K562 (cell line): Measurements from ENCODE around the gene IGSF21. TPM values are rescaled to one million over a fixed set of nuclear protein-coding genes. Genes with fewer than 3 reads are reported as not detected.

Source experiments
- ATAC-seq: fragments of 200-7000 bp; cut with Tn5 transposase; 3 replicates; pipeline ENCODE4 v1.9.1; 2020; ENCODE audit warnings: moderate library complexity
- BruUV-seq: library from RNA; stranded (reverse); fragments of 400-500 nt; replicated peaks from 2 replicates; lab custom pipeline; 2021; lab: Mats Ljungman, UMichigan
- CTCF ChIA-PET: fragments of 300-600 bp; formaldehyde crosslinking; extraction: SDS; loops from one replicate; lab custom pipeline; 2021; ENCODE audit warnings: low intra/inter-chr PET ratio; lab: Yijun Ruan, JAX
- POLR2A ChIA-PET: fragments of 300-600, 350-650 bp; sonication (Branson Sonifier 250); formaldehyde crosslinking; extraction: SDS; loops from one replicate; lab custom pipeline; 2021; ENCODE audit warnings: antibody characterized with exemption, inconsistent platforms; lab: Yijun Ruan, JAX
- DNase-seq, 4 experiments: peaks; one replicate each; pipeline versions ENCODE4 v3.0.0 to v3.0.0-alpha.2; 2011 to 2018; ENCODE audit warnings: low spot score in 3 of 4, mixed read lengths in 3 of 4; ENCODE audit errors: extremely low read depth in 1 of 4
- FAIRE-seq: peaks from 2 replicates; lab custom pipeline; 2011; peaks lifted over from hg19 to GRCh38; lab: Jason Lieb, UNC
- H2AFZ ChIP-seq: 2 replicates; pipeline ENCODE4 v1.6.0; 2011; ENCODE audit warnings: low read depth, low read length, control low read depth, inconsistent platforms
- H3K27ac ChIP-seq: fragments of 200-600 bp; 3 replicates; pipeline ENCODE4 v1.8.0; 2011; ENCODE audit warnings: low read depth, mild to moderate bottlenecking, control low read depth, inconsistent platforms, low read length, moderate library complexity, mixed read lengths; ENCODE audit errors: extremely low read depth
- H3K27me3 ChIP-seq, 2 experiments: fragments of 300-600 bp in 1 of 2; 2 replicates in 1 of 2; 3 replicates in 1 of 2; pipeline versions ENCODE4 v1.6.0 to v1.8.0; 2011; ENCODE audit warnings: inconsistent platforms in 2 of 2, low read length in 2 of 2, mild to moderate bottlenecking in 1 of 2, mixed read lengths in 1 of 2, moderate library complexity in 1 of 2; ENCODE audit not compliant: control insufficient read depth in 2 of 2, insufficient read depth in 2 of 2
- H3K36me3 ChIP-seq: fragments of 300-600 bp; 3 replicates; pipeline ENCODE4 v1.8.0; 2011; ENCODE audit warnings: mild to moderate bottlenecking, low read length, inconsistent platforms; ENCODE audit not compliant: control insufficient read depth, insufficient read depth
- H3K4me1 ChIP-seq, 2 experiments: fragments of 200-600 bp in 1 of 2; replicated peaks in 1 of 2; 2 replicates in 1 of 2; 3 replicates in 1 of 2; pipeline versions ENCODE4 v1.5.1 to v1.8.0; 2011; ENCODE audit warnings: inconsistent platforms in 2 of 2, low read length in 2 of 2, mild to moderate bottlenecking in 1 of 2, mixed read lengths in 1 of 2, moderate library complexity in 1 of 2; ENCODE audit not compliant: control insufficient read depth in 2 of 2, insufficient read depth in 2 of 2
- H3K4me2 ChIP-seq: 2 replicates; pipeline ENCODE4 v1.6.1; 2011; ENCODE audit warnings: low read length, control low read depth, inconsistent platforms, mixed read lengths; ENCODE audit not compliant: insufficient read depth
- H3K4me3 ChIP-seq: fragments of 200-600 bp; sonication (generic), shearing (Covaris generic); 2 replicates; pipeline ENCODE4 v1.5.1; 2016; ENCODE audit warnings: control low read depth, inconsistent platforms
- H3K79me2 ChIP-seq: fragments of 200-600 bp; 3 replicates; pipeline ENCODE4 v1.8.0; 2011; ENCODE audit warnings: low read length, inconsistent platforms; ENCODE audit not compliant: control insufficient read depth, insufficient read depth
- H3K9ac ChIP-seq, 2 experiments: 2 replicates each; pipeline versions ENCODE4 v1.6.0 to v1.6.1; 2011; ENCODE audit warnings: low read depth in 2 of 2, low read length in 2 of 2, control low read depth in 1 of 2, inconsistent platforms in 1 of 2, mild to moderate bottlenecking in 1 of 2, mixed read lengths in 1 of 2; ENCODE audit not compliant: insufficient read depth in 1 of 2
- H3K9me1 ChIP-seq: one replicate; pipeline ENCODE4 v1.6.0; 2011; ENCODE audit warnings: inconsistent platforms, mild to moderate bottlenecking, low read length, moderate library complexity; ENCODE audit not compliant: control insufficient read depth, insufficient read depth
- H3K9me3 ChIP-seq: replicated peaks from 2 replicates; pipeline ENCODE4 v1.5.1; 2011; ENCODE audit warnings: low read depth, low read length, inconsistent platforms; ENCODE audit not compliant: control insufficient read depth, insufficient read depth
- H4K20me1 ChIP-seq: replicated peaks from 2 replicates; pipeline ENCODE4 v1.6.1; 2011; ENCODE audit warnings: low read length, inconsistent platforms, mixed read lengths; ENCODE audit not compliant: control insufficient read depth, insufficient read depth
- CHCHD3 ChIP-seq: fragments of 250-450 bp; sonication (Bioruptor Pico); IDR thresholded peaks from 2 replicates; pipeline ENCODE4 v2.1.2; 2022; ENCODE audit warnings: mild to moderate bottlenecking
- CREBBP ChIP-seq: IDR thresholded peaks from one replicate; pipeline ENCODE4 v1.6.1; 2012; ENCODE audit warnings: low read depth, mild to moderate bottlenecking, control low read depth, inconsistent platforms, low read length
- RBM25 ChIP-seq: fragments of 200-400 bp; formaldehyde crosslinking; IDR thresholded peaks from 2 replicates; pipeline ENCODE4 v1.6.1; 2018; ENCODE audit warnings: low read length, low read depth, moderate library complexity; ENCODE audit not compliant: severe bottlenecking
- SRSF9 ChIP-seq: fragments of 200-400 bp; formaldehyde crosslinking; IDR thresholded peaks from 2 replicates; pipeline ENCODE4 v1.6.1; 2017; ENCODE audit warnings: low read depth, low read length, borderline replicate concordance
- TAL1 ChIP-seq: fragments of 450-650 bp; IDR thresholded peaks from 2 replicates; pipeline ENCODE4 v1.6.1; 2016; ENCODE audit warnings: mild to moderate bottlenecking
- ZFP36 ChIP-seq: fragments of 150-350 bp; IDR thresholded peaks from 2 replicates; pipeline ENCODE4 v1.6.1; 2018; ENCODE audit warnings: low read length, low read depth; ENCODE audit not compliant: partially characterized antibody
- WGBS: fragments of 100-300 bp; shearing (Covaris generic); methylation state at CpG from one replicate; pipeline ENCODE4 v1.1.6; 2016; ENCODE audit warnings: low coverage, mixed read lengths; ENCODE audit not compliant: insufficient coverage; ENCODE audit errors: missing lambda C conversion rate; 5-methylcytosine and 5-hydroxymethylcytosine counted together
- in situ Hi-C: fragments of 300-500 bp; cut with MboI; formaldehyde crosslinking; loops from 4 replicates; pipeline ENCODE4 v1.15.0; 2018; ENCODE audit warnings: inconsistent platforms, mixed read lengths
- intact Hi-C: fragments of 100-400 bp; cut with micrococcal nuclease; formaldehyde crosslinking; loops from 2 replicates; pipeline ENCODE4 v1.14.2; 2022
- polyA plus RNA-seq, 8 experiments: library from polyadenylated mRNA; depleted of rRNA in 4 of 8; stranded (reverse) in 5 of 8; unstranded in 3 of 8; fragments of >200 nt; fragmentation: Nextera tagmentation in 2 of 8; fragmentation: Illumina TruSeq in 1 of 8; extraction: Ambion mirVana in 2 of 8; extraction: Trizol in 1 of 8; gene quantifications; 2 replicates each; pipeline versions ENCODE4 v1.2.1 to v1.2.3, GENCODE V29; 2011 to 2014; ENCODE audit warnings: inconsistent platforms in 1 of 8, missing spikeins in 1 of 8
- total RNA-seq, 7 experiments: library from RNA; depleted of rRNA in 6 of 7; stranded (reverse); fragments of >200 nt in 6 of 7; fragmentation: Illumina TruSeq in 2 of 7; extraction: Trizol in 2 of 7; gene quantifications; 2 replicates each; pipeline versions ENCODE4 v1.2.1 to v1.2.3, GENCODE V29; 2011 to 2021; ENCODE audit warnings: low replicate concordance in 1 of 7
- TF ChIP-seq, protein P1 (sequence below): fragments of 450-650 bp; IDR thresholded peaks from 2 replicates; pipeline ENCODE4 v1.7.0; 2016; ENCODE audit warnings: borderline replicate concordance
- TF ChIP-seq, protein P2 (sequence below): fragments of 450-650 bp; IDR thresholded peaks from 2 replicates; pipeline ENCODE4 v1.7.1; 2018; ENCODE audit warnings: mild to moderate bottlenecking, low read depth; ENCODE audit not compliant: partially characterized antibody

Gene IGSF21
- total and polyA plus RNA-seq, 9 of the 15 experiments (the other 6 are each of a cell fraction or from before 2014, with no cell fraction given), result not detected

DNA sequence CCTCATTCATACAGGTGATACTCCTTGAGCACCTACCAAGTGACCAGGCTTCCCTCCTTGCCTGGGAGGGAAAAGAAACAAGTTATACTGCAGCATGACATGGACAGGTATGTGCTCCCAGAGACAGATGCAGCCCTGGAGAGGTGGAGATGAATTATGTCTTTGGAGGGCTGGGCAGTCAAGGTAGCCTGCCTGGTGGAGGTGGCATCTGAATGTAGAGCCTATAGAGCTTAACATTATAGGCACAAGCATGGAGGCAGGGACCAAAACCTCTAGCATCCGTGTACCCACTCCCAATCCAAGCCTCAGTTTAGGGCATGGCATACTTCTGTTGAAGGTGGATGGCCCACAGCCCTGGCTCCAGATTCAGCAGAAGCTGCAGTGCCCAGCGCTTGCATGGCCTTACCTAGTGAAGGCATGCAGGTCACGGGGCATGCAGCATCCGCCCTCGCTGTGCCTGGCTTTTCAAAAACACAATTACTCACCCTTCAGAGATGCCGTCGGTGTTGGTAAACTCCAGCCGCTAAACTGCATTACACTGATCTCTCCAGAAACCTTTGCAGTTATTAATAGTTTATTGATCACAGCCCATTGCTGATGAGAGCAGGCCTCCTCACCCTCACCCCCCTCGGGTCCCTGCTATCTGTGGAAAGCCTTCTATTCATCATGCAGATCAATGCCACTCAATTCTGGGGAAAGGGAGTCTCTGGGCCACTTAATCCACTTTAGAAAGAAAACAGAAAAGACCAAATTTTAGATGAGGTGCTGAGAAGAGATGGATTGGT, 222.1 kb downstream of the IGSF21 start:
- no peak for FAIRE-seq
- no peak overlapping the region for H2AFZ ChIP-seq
- no peaks in the 10 kb centered on the region for H3K79me2 ChIP-seq
- DNase-seq, result no peak
- POLR2A ChIA-PET, result no interaction called here
- in situ Hi-C loops (no loop called here), intact Hi-C loops (loop anchor here (10.0 kb wide), 1 partner anchor 245 kb away; no protein-coding TSS in a partner anchor)
- no peak overlapping the region for H3K9ac ChIP-seq
- H4K20me1 ChIP-seq, result no peaks in the 10 kb centered on the region
- CTCF ChIA-PET, result no interaction called here
- peaks cover 0 to 12% of the 10 kb centered on the region in 2 experiments; a peak in 1 of 5 replicates for H3K27me3 ChIP-seq
- no peak overlapping the region for H3K27ac ChIP-seq
- H3K36me3 ChIP-seq, result no peaks in the 10 kb centered on the region
- ATAC-seq, result no peak
- TF ChIP-seq TAL1, result no peak
- TF ChIP-seq ZFP36, result peak; percentile 93
- TF ChIP-seq RBM25, result peak; percentile 42
- no peak overlapping the region for H3K4me2 ChIP-seq
- 4% methylated on average over 9 of the region's 9 CpGs for WGBS
- H3K9me1 ChIP-seq, result no peaks in the 10 kb centered on the region
- no peak overlapping the region for H3K4me3 ChIP-seq
- no peaks in the 10 kb centered on the region for H3K4me1 ChIP-seq
- H3K9me3 ChIP-seq, result no peaks in the 10 kb centered on the region
- no TSS peak for BruUV-seq

DNA sequence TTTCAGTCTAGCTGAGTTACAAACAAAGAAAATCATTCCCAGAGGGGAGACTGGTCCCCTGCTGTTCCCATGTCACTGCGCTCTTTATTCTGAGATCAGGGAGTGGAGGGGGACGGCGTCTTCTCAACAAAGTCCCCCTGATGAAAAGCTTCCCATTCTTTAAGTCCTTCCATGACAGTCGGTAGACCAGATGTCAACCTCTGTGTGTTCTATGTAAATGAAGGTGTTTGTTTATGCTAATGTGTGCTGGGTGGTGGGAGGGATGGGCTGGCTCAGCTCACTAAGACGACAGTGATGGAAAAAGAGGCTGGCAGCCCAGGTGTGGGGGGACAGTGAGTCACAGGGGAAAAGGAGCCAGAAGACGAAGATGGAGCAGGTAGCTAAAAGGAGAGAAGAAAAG, 225.0 kb downstream of the IGSF21 start:
- CTCF ChIA-PET, result no interaction called here
- no peak overlapping the region for H3K4me3 ChIP-seq
- ATAC-seq, result no peak
- in situ Hi-C loops (no loop called here), intact Hi-C loops (no loop called here)
- no peak overlapping the region for H3K9ac ChIP-seq
- no peaks in the 10 kb centered on the region for H3K4me1 ChIP-seq
- no peaks in the 10 kb centered on the region for H3K36me3 ChIP-seq
- 0% methylated on average over 6 of the region's 6 CpGs for WGBS
- DNase-seq, result no peak
- POLR2A ChIA-PET, result interaction anchor here (0.6 to 0.7 kb wide), 3 partner anchors 11 to 514 kb away, joined by 3 read pairs; no protein-coding TSS in a partner anchor
- H3K4me2 ChIP-seq, result no peak overlapping the region
- no peak overlapping the region for H3K27ac ChIP-seq
- H4K20me1 ChIP-seq, result 0 out of 2 replicates have a peak, but pooled peaks cover 2% of the 10 kb centered on the region
- H2AFZ ChIP-seq, result no peak overlapping the region
- H3K79me2 ChIP-seq, result no peaks in the 10 kb centered on the region
- FAIRE-seq, result no peak
- no peaks in the 10 kb centered on the region for H3K9me3 ChIP-seq
- H3K27me3 ChIP-seq, result peaks cover 0 to 13% of the 10 kb centered on the region in 2 experiments; a peak in 1 of 5 replicates
- no TSS peak for BruUV-seq
- no peaks in the 10 kb centered on the region for H3K9me1 ChIP-seq
- TF ChIP-seq CHCHD3 (CRISPR knock-in tag), result no peak
- TF ChIP-seq CREBBP, result no peak
- no peak for TF ChIP-seq SRSF9
- TF ChIP-seq, protein P1, sequence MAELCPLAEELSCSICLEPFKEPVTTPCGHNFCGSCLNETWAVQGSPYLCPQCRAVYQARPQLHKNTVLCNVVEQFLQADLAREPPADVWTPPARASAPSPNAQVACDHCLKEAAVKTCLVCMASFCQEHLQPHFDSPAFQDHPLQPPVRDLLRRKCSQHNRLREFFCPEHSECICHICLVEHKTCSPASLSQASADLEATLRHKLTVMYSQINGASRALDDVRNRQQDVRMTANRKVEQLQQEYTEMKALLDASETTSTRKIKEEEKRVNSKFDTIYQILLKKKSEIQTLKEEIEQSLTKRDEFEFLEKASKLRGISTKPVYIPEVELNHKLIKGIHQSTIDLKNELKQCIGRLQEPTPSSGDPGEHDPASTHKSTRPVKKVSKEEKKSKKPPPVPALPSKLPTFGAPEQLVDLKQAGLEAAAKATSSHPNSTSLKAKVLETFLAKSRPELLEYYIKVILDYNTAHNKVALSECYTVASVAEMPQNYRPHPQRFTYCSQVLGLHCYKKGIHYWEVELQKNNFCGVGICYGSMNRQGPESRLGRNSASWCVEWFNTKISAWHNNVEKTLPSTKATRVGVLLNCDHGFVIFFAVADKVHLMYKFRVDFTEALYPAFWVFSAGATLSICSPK, result no peak
- TF ChIP-seq, protein P2, sequence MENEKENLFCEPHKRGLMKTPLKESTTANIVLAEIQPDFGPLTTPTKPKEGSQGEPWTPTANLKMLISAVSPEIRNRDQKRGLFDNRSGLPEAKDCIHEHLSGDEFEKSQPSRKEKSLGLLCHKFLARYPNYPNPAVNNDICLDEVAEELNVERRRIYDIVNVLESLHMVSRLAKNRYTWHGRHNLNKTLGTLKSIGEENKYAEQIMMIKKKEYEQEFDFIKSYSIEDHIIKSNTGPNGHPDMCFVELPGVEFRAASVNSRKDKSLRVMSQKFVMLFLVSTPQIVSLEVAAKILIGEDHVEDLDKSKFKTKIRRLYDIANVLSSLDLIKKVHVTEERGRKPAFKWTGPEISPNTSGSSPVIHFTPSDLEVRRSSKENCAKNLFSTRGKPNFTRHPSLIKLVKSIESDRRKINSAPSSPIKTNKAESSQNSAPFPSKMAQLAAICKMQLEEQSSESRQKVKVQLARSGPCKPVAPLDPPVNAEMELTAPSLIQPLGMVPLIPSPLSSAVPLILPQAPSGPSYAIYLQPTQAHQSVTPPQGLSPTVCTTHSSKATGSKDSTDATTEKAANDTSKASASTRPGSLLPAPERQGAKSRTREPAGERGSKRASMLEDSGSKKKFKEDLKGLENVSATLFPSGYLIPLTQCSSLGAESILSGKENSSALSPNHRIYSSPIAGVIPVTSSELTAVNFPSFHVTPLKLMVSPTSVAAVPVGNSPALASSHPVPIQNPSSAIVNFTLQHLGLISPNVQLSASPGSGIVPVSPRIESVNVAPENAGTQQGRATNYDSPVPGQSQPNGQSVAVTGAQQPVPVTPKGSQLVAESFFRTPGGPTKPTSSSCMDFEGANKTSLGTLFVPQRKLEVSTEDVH, result no peak
